NCI-H1105 (cell line): ENCODE data around the gene AKT1.

ENCODE experiments used
- DNase-seq: peaks from one replicate; lab custom pipeline; 2025; lab: John Stamatoyannopoulos, UW

AKT1 gene

DNA sequence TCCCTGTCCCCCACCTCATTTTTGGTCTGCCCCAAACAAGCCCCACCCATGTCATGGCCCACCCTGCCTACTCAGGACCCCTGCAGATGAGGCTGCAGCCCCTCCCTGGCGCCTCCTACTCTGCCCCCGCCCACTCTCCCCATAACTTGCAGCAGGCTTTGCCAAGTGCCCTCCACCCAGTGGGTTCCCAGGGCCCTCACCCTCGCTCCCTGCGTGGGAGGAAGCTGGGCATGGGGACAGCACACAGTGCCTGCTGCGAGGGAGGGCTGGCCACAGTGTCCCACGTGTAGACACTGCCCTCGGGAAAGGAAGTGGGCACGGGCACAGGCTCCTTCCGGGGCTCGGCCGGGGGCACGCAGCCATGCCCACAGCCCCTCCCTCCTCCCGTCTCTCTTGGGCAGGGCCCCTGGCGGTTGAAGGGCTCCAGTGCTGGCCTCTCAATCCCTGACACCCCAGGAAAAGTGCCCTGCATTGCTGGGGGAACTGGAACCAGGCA, 9.4 kb downstream of the AKT1 start:
- no peak for DNase-seq

DNA sequence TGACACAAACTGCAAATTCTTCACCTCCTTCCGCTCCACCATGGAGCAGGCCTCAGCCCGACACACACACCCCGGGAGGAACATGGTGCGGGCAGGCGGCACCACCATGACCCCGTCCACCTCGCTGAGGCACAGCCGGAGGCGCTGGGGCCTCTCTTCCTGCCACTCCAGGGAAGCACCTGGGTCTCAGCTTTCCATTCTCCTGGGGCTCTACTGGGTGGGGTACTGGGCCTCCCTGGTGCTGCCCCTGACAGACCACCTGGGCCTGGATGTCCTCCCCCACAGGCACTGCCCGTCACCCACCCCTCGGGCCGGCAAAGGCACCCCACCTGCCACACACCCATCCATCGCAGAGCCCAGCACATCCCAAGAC, 9.9 kb downstream of the AKT1 start:
- DNase-seq = no peak

DNA sequence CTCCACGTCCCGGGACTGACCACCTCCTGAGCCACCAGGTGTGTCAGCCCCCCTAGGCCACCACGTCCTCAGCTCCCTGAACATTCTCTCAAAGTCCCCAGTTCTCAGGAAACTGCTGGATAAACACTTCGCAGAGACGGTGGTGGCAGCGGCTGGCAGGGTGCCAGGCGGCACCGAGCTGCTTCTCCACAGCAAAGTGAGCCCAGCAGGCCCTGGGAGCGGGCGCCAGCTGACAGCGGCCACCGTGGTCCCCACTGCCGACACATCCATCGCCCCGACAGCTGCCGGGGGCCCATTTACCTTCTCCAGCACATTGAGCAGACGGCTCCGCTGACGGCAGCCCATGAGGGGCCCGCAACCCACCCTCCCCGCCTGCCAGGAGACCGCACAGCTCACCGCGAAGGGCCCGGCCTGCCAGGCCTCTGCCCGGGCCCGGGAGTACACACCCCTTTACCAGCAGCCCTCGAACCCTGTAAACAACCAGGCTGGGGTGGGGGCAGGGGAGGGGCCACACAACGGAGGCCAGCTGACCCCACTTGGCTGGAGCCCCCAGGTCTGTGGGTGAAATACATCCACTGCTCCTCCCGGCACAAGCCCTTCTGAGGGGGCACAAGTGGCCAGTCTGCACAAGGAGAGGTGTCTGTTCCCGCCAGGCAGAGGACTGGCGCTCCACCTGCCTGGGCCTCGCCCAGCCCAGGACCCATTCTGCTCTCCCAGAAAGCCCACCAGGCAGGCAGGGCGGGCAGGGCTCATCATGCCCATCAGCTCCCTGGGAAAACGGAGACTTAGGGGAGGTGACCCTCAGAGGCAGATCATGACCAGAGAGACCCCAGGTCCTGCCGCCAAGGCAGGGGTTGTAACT, 10.5 kb downstream of the AKT1 start:
- peak; percentile 71 for DNase-seq

DNA sequence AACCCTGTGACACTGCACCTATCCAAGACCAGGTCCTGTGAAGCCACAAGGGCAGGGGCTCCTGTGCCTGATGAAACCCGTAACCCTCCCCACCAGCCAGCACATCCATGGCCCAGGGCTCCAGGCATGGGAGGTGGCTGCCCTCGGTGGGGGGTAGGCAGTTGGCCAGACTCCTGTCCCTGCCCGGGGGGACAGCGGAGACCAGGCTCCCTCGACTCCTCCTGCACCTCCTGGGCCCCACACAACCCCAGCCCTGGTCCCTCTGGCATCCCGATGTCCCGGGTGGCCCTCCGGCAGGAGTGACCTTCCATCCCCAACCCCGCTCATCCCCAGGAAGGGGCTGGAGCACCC, 11.4 kb downstream of the AKT1 start:
- no peak for DNase-seq

DNA sequence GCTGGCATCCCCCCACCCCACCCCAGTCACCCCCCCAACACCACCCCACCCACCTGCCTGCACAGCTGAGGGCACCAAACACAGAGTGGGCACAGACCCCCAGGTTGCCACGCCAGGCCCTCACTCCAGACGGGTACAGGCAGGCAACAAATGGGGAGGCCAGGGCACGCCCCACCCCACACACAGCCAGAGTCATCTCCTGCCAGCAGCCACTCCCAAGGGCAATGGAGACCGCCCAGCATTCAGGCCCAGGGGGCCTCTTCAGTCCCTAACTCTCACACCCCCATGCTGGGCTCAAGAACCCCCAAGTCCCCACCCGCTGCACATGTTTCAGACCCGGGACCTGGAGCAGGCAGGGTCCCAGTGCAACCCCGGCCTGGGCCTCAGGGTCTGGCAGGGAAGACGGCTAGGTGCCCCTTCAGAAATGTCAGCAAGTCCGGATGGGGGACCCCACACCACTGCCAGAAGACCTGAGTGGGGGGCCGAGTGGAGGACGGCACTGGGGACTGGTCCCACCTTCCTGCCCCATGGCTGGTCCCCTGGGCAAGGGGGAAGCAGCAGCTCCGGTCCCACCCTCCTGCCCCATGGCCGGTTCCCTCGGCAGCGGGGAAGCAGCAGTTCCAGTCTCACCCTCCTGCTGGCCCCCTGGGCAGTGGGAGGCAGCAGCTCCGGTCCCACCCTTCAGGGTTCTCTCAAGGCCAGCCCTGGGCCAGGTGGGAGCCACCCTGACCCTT, 11.9 kb downstream of the AKT1 start:
- DNase-seq = no peak

DNA sequence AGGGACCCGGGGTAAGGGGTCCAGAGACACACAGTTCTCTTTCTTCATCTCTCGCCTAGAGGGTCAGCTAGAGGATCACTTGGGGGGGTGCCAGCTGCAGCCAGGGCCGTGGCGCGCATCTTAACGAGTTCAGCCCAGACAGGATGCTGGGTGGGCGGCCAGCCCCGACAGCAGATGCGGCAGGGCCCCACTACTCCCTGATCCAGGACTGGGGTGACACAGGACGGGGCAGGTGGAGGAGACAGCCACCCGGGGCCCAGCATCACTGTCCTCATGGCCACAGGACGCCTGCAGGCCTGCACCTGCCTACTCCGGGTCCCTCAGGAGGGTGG, 12.8 kb downstream of the AKT1 start:
- DNase-seq = no peak

DNA sequence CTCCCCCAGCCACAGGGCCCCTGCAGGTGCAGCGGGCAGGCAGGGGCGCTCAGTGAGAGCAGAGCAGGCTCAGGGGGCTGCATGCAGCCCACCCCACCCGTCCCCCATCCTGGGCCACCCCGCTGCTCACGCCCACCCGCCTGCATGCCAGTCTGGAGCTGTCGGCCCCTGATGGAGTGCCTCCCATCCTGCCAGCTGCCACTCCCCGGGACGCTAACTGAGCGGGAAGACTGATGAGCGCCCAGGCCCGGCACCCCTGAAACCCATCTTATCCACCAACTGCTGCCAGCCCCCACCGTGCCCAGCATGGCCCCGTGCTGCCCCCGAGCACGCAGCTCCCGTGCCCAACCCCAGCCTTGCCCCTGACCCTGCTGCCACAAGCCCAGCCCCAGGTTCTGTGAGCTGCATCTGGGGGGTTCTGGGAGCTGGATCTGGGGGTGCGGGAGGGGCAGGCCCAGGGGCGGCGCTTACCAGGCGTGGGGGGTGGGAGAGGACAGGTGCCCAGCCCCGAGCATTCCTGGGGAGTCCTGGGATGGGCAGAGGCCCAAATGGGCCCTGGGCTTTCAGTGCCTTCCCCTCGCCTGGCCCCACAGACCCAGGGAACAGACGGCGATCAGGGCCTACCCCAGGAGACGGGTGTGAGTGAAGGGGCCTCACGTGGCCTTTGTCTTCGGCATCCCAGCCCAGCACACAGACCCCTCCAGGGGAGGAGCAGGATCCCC, 13.3 kb downstream of the AKT1 start:
- DNase-seq = no peak

DNA sequence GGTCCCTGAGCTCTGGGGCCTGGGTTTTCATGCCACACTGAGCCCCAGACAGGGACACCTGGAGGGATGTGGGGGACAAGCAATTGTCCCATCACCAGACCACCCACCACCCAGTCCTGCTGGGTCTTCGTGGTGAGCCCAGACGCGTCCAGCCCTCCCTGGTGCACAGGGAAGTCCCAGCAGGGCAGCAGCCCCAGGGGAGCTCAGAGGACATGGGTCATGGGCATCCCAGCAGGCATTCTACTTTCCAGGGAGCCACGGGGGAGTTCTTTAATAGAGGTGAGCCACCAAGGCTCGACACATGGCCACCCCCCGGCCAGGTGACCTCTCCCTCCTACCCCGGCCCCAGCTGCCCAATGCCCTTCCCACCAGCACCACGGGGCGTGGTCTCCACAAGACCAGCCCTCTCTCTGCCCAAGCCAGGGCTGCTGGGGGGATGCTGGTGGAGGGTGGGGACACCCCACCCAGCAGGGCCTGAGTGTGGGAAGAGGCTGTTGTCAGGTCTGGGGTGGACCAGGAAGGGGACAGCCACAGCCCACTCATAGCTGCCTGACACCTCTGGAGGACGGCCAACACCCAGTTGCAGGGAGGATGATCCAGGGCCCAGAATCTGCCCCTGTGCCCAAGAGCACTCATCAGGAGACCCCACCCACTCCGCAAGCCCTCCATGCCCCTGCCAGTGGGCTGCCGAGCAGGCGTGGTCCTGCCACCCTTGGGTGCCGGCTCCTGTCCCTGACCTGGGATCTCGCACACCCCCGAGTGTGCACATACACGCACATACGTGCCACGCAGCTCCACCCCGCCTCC, 14.1 kb downstream of the AKT1 start:
- no peak for DNase-seq

DNA sequence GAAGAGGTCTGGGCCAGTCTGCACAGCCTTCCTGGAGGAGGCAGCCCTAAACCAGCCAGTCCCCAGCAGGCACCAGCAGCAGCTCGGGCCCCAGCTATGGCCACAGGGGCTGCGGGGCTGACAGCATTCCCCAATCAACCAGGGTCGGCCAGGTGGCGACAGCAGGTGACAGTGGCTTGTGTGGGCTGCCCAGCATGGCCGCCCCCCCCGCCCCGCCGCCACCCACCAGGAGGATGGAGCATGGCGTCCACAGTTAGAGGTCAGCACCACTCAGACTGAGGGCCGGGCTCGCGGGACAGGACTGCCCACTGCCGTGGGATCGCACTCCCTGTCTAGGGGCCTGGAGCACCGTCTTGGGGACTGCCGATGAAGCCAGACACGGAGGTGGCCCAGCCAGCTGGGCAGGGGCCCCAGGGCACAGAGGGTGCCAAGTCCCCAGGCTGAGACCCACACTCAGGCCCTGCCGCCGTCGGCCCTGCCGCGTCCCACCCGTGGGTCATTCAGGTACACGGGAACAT, 15.0 kb downstream of the AKT1 start:
- DNase-seq = no peak

DNA sequence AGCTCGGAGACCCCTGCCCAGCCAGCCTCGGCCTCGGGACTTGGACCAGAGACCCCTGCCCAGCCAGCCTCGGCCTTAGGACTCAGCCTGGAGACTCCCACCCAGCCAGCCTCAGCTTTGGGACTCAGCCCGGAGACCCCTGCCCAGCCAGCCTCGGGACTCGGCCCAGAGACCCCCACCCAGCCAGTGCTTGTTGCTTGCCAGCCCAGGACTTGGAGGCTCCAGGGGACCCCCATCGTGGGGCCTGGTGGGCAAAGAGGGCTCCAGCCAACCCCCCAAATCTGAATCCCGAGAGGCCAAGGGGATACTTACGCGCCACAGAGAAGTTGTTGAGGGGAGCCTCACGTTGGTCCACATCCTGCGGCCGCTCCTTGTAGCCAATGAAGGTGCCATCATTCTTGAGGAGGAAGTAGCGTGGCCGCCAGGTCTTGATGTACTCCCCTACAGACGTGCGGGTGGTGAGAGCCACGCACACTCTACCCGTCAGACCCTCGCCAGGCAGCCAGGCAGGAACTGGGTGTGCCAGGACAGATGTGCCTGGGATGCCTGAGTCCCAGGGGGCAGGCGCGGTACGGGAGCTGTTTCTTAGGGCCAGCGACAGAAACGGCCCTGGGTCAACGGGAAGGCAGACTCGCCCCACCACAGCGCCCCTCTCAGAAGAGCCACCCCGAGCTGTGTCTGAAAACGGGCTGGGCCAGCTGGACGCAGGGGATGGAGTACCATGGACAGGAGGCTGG, 15.6 kb downstream of the AKT1 start:
- DNase-seq = no peak

DNA sequence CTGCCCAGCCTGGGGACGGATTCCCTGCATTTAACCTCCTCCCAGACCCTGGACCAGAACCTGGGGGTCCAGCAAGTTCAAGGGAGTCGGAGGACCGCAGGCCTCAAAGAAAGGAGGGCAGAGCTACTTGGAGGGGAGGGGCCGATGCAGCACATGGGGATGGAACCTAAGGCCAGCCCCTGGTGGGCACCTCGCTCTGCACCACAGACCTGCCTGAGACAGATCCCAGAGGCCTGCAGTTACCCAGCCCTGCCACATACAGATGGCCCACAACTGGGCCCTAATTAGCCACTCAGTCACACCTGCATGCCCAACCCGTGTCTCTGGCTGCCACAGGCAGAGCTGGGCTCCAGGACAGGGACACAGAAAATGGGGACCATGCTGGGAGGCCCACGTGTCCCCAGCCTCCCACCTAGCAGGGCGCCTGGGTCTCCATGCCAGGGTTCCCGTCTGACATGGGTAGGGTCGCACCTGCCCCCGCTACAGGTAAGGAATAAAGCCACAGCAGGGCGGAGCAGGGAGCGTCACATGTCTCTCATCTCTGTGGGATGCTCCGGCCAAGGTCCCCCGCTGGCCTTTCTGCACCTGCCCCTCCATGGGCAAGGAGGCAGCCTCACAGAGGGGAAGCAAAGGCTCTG, 16.7 kb downstream of the AKT1 start:
- no peak for DNase-seq

DNA sequence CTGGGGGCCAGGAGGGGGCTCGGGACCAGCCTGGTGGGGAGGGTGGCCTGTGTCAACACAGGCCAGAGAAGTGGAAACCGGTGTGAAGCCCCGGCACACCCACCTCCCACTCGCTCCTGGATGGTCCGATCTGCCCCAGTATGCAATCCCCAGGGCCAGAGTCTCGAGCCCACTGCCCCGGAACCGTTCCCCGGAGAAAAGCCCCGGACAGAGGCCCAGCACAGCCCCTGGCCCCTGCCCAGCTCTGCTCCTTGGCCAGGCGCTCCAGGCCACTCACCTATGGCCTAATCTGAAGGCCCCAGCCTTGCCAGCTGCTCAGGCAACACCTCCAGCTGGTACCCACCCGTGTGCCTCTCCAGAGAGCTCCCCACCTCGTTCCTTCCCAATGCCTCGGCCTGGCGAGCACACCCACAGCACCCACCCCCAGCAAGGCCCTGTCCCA, 17.7 kb downstream of the AKT1 start:
- no peak for DNase-seq

DNA sequence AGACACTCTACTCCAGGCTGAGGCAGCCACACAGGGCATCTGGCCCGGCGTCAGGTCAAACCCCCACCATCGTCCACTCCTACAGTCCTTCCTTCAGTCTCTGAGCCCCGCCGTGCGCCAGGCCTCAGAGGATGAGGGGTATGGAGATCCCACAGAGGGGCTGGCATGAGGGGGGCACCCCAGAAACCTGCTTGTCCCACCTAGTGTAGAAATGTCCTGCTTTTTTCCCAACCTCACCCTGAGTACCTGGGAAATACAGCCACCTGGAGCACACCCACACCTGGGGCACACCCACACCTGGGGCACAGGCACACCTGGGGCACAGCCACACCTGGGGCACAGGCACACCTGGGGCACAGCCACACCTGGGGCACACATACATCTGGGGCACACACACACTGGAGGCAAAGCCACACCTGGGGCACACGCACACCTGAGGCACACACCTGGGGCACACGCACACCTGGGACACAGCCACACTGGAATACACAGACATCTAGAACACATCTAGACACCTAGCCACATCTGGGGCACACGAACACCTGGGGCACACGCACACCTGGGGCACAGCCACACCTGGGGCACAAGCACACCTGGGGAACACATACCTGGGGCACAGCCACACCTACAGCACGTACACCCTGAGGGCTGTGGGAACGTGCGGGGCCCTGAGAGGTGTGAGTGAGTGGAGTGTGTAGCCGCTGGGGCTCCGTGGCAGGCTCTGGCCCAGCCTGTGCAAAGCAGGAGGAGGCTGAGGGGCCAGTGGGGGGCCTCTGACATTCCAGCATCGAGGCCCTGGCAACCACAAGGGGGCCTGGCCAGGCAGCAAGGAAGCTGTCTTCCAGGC, 18.4 kb downstream of the AKT1 start:
- DNase-seq = no peak

DNA sequence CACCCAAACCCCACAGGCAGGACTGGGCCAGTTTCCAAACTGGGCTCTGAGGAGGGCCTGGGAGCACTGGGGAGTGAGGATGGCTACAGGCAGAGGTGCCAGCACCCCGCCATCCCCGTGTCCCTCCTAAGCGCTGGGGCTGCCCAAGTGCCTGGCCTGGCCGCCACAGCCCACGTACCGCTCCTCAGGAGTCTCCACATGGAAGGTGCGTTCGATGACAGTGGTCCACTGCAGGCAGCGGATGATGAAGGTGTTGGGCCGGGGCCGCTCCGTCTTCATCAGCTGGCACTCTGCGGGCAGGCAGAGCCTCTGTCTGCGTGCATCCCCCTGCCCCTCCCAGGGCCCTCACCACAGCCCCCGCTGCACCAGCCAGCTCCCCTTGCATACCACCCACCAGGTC, 19.1 kb downstream of the AKT1 start:
- no peak for DNase-seq

DNA sequence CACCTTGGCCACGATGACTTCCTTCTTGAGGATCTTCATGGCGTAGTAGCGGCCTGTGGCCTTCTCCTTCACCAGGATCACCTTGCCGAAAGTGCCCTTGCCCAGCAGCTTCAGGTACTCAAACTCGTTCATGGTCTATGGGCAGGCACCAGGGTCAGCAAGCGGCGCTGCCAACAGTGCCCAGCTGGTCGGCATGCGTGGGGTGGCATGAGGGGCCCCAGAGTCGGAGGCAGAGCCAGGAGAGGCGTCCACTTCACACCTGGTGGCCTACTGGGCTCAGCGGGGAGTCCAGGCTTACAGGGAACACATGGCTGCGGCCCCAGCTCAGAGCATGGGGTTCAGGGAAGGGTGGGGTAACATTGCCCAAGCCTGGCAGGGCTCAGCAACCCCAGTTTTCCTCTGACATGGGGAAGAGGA, 20.5 kb downstream of the AKT1 start:
- DNase-seq = no peak

DNA sequence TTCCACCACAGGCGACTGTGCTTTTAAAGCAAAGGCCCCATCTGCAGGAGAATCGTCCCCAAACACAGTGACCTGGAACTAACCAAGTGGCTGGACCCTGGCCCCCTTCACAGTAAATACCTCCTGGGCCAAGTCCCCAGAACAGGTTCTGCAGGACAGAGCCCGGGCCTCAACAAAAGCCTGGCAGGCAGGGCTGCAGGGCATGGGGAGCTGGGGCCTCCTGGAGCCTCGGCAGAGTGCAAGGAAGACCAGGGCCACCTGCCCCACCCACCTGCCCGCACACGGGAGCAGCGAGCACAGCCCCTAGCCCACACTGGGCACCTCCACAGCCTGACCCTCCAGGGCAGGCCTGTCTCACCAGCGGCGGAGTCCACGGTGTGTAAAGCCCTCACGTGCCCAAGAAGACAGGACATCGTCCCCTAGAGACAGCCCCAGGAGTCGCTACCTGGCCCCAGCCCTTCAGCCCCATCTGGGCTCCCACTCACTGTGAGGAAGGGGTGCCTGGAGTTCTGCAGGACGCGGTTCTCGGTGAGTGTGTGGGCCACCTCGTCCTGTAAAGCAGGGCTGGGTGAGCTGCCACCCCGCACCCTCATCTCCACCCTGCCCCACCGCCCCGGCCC, 21.0 kb downstream of the AKT1 start:
- DNase-seq = no peak

DNA sequence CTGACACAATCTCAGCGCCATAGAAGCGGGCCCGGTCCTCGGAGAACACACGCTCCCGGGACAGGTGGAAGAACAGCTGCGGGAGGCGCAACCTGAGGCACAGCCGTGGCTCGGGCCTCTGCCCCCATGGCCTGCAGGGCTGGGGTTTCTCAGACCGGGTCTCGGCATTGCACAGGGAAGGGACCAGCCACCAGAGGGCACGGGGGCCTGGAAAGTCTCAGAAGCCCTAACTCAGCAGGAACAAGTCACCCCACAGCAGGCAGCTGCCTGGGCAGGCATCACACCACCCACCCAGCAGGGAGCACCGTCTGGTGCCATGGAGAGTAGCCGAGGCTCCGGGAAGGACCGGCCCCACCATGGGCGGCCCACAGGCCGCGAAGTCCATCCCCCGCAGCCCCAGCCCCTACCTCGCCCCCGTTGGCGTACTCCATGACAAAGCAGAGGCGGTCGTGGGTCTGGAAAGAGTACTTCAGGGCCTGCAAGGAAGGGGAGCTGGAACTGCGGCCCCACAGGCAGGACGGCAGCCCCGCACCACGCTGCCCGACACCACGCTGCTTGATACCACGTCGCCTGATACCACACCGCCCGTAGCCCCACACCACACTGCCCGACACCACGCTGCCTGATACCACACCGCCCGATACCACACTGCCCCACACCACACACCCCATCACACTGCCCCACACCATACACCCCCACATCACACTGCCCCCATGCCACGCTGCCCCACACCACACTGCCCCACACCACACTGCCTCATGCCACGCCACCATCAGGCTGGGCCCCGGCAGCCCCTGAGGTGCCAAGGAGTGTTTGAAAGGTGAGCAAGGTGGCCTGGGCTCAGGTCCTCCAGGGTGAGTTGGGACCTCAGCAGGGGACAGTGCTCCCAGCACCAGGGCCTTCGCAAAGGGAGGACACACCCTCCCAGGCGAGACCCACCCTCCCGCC, 21.8 kb downstream of the AKT1 start:
- DNase-seq = no peak
